Thymus (tissue), 11 donors: ENCODE data around the gene BMP7. TPM values are rescaled to one million over a fixed set of nuclear protein-coding genes. Genes with fewer than 3 reads are reported as not detected.
A peak's percentile ranks its signal among the peaks of the same experiment; 100 is the strongest.
"Not testable (repeated sequence)": the region's sequence is repeated elsewhere in the genome, so short reads cannot be mapped to it uniquely, and the experiment has no call there.

Experiments used
- DNase-seq, 9 donors: peaks; one replicate each; pipeline ENCODE4 v3.0.0-alpha.2; 2013; ENCODE audit warnings: low spot score in 9 of 9, low read depth in 6 of 9, missing footprints in 1 of 9
- H3K27ac ChIP-seq, 2 donors: one replicate each; pipeline ENCODE4 v1.5.1; 2013; ENCODE audit warnings: control low read depth in 1 of 2, low read depth in 1 of 2, low read length in 1 of 2, mild to moderate bottlenecking in 1 of 2, moderate library complexity in 1 of 2
- H3K27me3 ChIP-seq, 2 donors: one replicate each; pipeline ENCODE4 v1.5.1; 2013; ENCODE audit warnings: low read length in 1 of 2; ENCODE audit not compliant: control insufficient read depth in 2 of 2, insufficient read depth in 1 of 2
- H3K36me3 ChIP-seq, 2 donors: one replicate each; pipeline ENCODE4 v1.5.1; 2013; ENCODE audit warnings: low read length in 1 of 2, mild to moderate bottlenecking in 1 of 2, moderate library complexity in 1 of 2; ENCODE audit not compliant: control insufficient read depth in 2 of 2, insufficient read depth in 2 of 2
- H3K4me1 ChIP-seq, 2 donors: one replicate each; pipeline ENCODE4 v1.5.1; 2013; ENCODE audit warnings: low read length in 2 of 2; ENCODE audit not compliant: control insufficient read depth in 2 of 2, insufficient read depth in 2 of 2
- H3K4me3 ChIP-seq, 2 donors: one replicate each; pipeline ENCODE4 v1.5.1; 2013; ENCODE audit warnings: low read length in 2 of 2, control low read depth in 1 of 2, mild to moderate bottlenecking in 1 of 2
- H3K9me3 ChIP-seq, 2 donors: one replicate each; pipeline ENCODE4 v1.5.1; 2013; ENCODE audit warnings: low read length in 1 of 2, mild to moderate bottlenecking in 1 of 2; ENCODE audit not compliant: control insufficient read depth in 2 of 2, insufficient read depth in 1 of 2
- WGBS: extraction: QIAGEN DNeasy Blood & Tissue Kit; methylation state at CpG from one replicate; pipeline ENCODE4 v1.1.7; 2013; 5-methylcytosine and 5-hydroxymethylcytosine counted together
- polyA plus RNA-seq: library from polyadenylated mRNA; stranded (reverse); fragments of 200-250 nt; gene quantifications from one replicate; pipeline ENCODE4 v1.2.3, GENCODE V29; 2013
- total RNA-seq: library from RNA; stranded (reverse); fragments of 120-200 nt; gene quantifications from one replicate; pipeline ENCODE4 v1.2.4, GENCODE V29; 2013
- donor health status: healthy.

BMP7 gene
- total and polyA plus RNA-seq, 2 donors: 2.4 to 6.3 TPM

DNA sequence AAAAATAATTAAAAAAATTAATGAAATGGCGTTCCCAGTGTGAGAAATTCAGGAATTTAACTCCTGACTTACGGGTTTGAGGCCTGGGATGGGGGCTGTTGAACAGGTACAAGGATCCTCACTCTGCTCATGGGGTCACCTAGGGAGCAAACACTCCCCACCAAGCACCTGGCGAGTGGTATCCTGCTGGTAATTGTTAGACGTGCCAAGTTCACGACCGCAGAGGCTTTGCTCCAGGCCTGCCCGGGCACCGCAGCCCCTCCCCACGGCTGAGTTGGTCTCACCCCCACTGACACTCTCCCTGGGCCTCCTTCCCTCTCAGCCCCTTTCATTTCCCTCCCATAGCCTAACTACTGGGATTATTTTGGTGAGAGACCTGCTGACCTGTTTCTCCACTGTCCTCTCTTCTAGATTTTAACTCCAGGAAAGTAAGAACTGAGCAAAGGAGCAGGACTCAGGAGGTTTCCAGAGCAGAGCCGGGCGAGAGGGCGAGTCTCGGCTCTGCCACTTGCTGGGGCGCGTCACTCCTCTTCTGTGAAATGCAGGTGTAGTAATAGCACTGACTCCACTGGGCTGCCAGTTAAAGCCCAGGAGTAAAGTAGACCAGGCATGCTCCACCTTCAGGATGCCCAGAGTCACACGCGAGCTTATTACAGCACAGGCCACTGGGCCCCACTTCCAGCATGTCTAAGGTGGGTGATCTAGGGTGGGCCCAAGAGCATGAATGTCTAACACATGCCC lies 22.8 kb downstream of the BMP7 start:
- H3K27ac ChIP-seq: peak overlapping the region in 1 of 2 donors; percentile 53
- no peaks in the 10 kb centered on the region for H3K36me3 ChIP-seq
- H3K27me3 ChIP-seq: no peaks in the 10 kb centered on the region
- H3K4me1 ChIP-seq: peaks cover 0 to 7% of the 10 kb centered on the region in 2 donors
- H3K9me3 ChIP-seq: no peaks in the 10 kb centered on the region
- 88% methylated on average over 17 of the region's 17 CpGs for WGBS
- no peak overlapping the region for H3K4me3 ChIP-seq
- no peak for DNase-seq

DNA sequence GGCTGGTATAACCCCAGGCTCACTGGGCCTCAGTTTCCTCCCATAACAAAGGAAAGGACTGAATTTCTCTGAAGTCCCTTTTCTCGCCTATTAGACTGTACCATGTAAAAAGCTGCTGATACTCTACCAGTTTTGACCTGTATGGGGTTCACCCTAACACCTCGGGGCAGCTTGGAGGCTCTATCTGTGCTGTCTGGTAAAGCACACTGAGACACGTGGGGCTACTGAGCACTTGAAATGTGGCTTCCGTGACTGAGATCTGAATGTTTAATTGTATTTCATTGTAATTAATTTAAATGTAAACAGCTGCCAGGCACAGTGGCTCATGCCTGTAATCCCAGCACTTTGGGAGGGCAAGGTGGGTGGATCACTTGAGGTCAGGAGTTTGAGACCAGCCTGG lies 24.0 kb downstream of the BMP7 start:
- no peak overlapping the region for H3K27ac ChIP-seq
- 92% methylated on average over 4 of the region's 4 CpGs for WGBS
- H3K27me3 ChIP-seq: no peaks in the 10 kb centered on the region
- H3K9me3 ChIP-seq: no peaks in the 10 kb centered on the region
- peaks cover 0 to 7% of the 10 kb centered on the region in 2 donors for H3K4me1 ChIP-seq
- no peak overlapping the region for H3K4me3 ChIP-seq
- no peak for DNase-seq
- H3K36me3 ChIP-seq: no peaks in the 10 kb centered on the region

GRCh38 chr20:57241363-57241991 lies 25.0 kb downstream of the BMP7 start:
- H3K27ac ChIP-seq: no peak overlapping the region
- no peaks in the 10 kb centered on the region for H3K9me3 ChIP-seq
- no peaks in the 10 kb centered on the region for H3K36me3 ChIP-seq
- no peak overlapping the region for H3K4me3 ChIP-seq
- WGBS: 92% methylated on average over 6 of the region's 6 CpGs
- peaks cover 0 to 7% of the 10 kb centered on the region in 2 donors for H3K4me1 ChIP-seq
- peaks cover 0 to 5% of the 10 kb centered on the region in 2 donors for H3K27me3 ChIP-seq
- no peak for DNase-seq

DNA sequence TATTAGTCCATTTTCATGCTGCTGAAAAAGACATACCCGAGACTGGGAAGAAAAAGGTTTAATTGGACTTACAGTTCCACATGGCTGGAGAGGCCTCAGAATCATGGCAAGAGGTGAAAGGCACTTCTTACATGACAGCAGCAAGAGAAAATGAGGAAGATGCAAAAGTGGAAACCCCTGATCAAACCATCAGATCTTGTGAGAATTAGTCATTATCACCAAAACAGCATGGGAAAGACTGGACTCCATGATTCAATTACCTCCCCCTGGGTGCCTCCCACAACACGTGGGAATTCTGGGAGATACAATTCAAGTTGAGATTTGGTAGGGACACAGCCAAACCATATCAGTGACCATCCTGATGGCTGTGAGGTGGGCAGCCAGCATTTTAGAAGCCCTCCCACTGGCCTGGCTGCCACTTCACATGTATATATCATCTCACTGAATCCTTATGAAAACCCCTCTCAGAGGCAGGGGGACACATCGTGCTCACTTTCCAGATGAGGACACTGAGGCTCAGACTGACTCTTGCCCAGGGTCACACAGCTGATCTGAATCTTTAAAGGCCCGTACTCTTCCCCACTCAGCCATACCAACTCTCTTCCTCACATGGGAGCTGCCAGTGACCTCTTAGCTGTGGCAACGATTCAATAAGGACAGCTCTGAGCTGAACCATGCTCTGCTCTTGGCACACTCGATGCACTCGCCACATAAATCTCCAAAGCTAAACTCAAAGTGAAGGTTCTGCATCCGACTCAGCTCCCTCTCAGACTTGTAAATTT lies 25.7 kb downstream of the BMP7 start:
- Histone ChIP-seq H3K4me3 (no peak overlapping the region), H3K9me3 (no peaks in the 10 kb centered on the region), H3K27ac (no peak overlapping the region), H3K36me3 (no peaks in the 10 kb centered on the region), H3K4me1 (peaks cover 0 to 7% of the 10 kb centered on the region in 2 donors), H3K27me3 (peaks cover 0 to 7% of the 10 kb centered on the region in 2 donors)
- no peak for DNase-seq
- 85% methylated on average over 8 of the region's 8 CpGs for WGBS

DNA sequence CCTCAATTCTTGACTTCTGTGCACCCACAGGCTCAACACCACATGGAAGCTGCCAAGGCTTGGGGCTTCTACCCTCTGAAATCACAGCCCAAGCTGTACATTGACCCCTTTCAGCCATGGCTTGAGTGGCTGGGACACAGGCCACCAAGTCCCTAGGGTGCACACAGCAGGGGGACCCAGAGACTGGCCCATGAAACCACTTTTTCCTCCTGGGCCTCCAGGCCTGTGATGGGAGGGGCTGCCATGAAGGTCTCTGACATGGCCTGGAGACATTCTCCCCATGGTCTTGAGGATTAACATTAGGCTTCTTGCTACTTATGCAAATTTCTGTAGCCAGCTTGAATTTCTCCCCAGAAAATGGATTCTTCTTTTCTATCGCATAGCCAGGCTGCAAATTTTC lies 26.7 kb downstream of the BMP7 start:
- H3K9me3 ChIP-seq, H3K27me3 ChIP-seq, H3K36me3 ChIP-seq, H3K4me3 ChIP-seq, H3K4me1 ChIP-seq, H3K27ac ChIP-seq, DNase-seq: not testable (repeated sequence)
- 99% methylated on average over 1 of the region's 1 CpG for WGBS

DNA sequence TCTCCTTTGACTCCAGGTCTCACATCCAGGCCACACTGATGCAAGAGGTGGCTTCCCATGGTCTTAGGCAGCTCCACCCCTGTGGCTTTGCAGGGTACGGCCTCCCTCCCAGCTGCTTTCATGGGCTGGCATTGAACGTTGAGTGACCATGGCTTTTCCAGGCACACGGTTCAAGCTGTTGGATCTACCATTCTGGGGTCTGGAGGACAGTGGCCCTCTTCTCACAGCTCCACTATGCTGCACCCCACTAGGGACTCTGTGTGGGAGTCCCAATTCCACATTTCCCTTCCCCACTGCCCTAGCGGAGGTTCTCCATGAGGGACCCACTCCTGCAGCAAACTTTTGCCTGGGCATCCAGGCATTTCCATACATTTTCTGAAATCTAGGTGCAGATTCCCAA lies 27.1 kb downstream of the BMP7 start:
- H3K4me1 ChIP-seq: not testable (repeated sequence)
- WGBS: 87% methylated on average over 4 of the region's 4 CpGs

GRCh38 chr20:57238089-57238488 lies 28.4 kb downstream of the BMP7 start:
- H3K4me3 ChIP-seq: no peak overlapping the region
- H3K36me3 ChIP-seq: no peaks in the 10 kb centered on the region
- no peak overlapping the region for H3K27ac ChIP-seq
- no peaks in the 10 kb centered on the region for H3K4me1 ChIP-seq
- DNase-seq: no peak
- H3K27me3 ChIP-seq: peaks cover 0 to 7% of the 10 kb centered on the region in 2 donors
- H3K9me3 ChIP-seq: no peaks in the 10 kb centered on the region
- WGBS: 95% methylated on average over 4 of the region's 4 CpGs

More for the DNA sequence above, 27.1 kb downstream of the BMP7 start:
- H3K36me3 ChIP-seq, H3K27ac ChIP-seq, H3K27me3 ChIP-seq, H3K4me3 ChIP-seq, DNase-seq, H3K9me3 ChIP-seq: not testable (repeated sequence)

- WGBS: 97% methylated on average over 3 of the region's 3 CpGs
- Histone ChIP-seq H3K36me3 (no peaks in the 10 kb centered on the region), H3K27ac (no peak overlapping the region), H3K9me3 (no peaks in the 10 kb centered on the region), H3K27me3 (peaks cover 0 to 7% of the 10 kb centered on the region in 2 donors), H3K4me3 (no peak overlapping the region), H3K4me1 (no peaks in the 10 kb centered on the region)
- DNase-seq: no peak
Measured at GRCh38 chr20:57237585-57237953, 28.9 kb downstream of the BMP7 start.
